Kidney glomerular epithelial cell (primary cell): ENCODE results near the gene OSCP1.

Source experiments
- DNase-seq: peaks from one replicate; lab custom pipeline; 2025; lab: John Stamatoyannopoulos, UW

Gene OSCP1

DNA sequence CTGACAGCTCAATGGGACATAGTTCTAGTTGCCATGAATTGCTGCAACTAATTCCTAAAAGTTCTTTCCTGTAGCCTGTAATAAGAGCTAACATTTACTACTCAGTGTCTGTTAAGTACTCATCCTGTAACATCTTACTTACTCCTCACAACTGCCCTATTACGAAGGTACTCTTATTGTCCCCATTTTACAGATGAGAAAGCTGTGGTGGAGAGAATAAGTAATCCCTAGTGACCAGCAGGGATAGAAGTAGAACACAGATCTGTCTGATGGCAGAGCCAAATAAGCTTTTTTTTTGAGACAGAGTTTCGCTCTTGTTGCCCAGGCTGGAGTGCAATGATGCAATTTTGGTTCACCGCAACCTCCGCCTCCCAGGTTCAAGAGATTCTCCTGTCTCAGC is 67.6 kb downstream of the OSCP1 start:
- no peak for DNase-seq

DNA sequence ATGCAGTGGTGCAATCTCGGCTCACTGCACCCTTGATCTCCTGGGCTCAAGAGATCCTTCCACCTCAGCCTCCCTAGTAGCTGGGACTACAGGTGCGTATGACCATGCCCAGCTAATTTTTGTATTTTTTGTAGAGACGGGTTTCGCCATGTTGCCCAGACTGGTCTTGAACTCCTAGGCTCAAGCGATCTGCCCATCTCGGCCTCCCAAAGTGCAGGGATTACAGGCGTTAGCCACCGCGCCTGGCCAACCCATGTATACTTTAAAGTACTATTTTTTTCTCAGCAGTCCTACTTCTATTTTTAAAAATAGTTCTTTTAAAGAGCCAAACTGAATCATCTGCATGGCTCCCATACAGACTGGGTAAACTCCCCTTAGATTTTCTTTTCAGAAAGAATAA is 68.0 kb downstream of the OSCP1 start:
- no peak for DNase-seq

DNA sequence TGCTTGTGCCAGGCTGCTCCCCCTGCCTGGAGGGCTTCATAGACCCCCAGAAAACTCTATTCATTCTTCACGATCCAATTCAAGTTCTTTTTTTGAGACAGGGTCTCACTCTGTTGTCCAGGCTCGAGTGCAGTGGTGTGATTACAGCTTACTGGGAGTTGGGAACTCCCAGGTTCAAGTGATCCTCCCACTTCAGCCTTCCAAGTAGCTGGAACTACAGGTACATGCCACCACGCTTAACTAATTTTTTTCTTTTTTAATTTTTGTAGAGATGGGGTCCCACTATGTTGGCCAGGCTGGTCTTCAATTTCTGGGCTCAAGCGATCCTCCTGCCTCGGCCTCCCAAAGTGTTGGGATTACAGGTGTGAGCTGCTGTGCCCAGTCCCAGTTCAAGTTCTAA is 68.8 kb downstream of the OSCP1 start:
- no peak for DNase-seq

DNA sequence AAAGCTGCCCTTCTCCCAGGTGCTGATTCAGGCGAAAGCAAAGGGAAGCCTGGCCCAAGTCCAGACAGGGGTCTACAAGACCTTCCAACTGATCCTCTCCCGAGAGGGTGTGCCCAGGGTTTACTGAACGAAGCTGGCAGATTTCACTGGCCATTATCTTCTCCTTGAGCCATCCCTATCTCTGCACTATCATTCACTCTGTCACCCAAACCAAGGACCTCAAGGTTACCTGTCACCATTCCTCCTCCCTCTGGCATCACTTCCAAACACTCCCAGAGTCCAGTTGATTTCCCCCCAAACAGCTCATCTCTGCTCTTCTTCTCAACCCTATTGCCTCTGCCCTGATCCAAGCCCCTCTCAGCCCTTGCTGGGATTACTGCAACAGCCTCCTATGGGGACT is 69.5 kb downstream of the OSCP1 start:
- no peak for DNase-seq

DNA sequence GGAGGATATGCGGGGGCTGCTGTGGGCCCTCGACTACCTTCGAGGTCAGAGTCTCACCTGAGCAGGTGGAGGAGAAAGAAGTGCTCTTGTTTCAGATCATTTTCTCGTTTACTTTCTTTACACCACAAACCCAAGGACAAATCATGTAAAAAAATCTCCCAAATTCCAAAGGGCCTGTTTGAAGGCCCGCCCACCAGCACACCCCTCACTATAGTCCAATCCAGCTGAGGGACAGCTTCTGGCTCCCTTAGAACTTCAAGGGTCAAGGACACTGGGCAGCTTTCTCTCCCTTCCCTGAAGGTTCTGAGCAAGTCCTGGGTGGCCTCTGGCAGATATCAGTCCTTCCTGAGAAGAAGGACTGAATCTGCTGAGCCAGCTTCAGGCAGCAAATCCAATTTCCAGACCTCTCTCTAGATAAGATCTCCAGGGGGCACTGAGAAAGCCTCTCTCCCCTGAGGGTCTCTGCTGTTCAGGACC is 70.1 kb downstream of the OSCP1 start:
- no peak for DNase-seq

DNA sequence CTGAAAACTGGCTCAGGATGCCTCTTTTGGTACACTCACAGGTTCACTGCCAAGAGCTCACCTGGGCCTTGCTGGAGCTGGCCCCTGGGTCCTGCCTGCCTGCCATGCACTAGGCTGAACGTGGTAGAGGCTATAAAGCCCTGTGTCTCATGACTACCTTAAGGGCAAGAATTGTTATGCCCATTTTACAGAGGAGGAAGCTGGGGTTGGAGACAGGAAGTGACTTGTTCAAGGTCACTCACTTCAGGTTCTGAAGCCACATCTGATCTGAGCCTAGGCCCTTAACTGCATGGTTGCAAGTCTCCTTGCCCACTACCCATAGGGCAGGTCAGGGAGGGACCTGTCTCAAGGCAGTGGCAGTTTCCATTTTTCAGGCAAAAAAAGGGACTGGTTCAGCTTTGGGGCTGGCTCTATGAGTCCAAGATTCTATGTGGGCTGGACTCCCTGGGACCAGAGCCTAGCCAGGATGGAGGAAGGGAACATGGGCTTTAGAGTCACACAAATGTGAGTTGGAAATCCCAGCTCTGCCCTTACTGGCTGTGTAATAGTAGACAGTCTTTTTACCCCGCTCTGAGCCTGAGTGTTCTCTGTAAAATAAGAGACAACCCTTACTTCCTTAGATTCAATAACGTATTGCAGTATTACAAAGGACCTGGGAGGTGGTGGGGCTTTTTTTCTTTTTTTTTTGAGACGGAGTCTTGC is 72.3 kb downstream of the OSCP1 start:
- no peak for DNase-seq

DNA sequence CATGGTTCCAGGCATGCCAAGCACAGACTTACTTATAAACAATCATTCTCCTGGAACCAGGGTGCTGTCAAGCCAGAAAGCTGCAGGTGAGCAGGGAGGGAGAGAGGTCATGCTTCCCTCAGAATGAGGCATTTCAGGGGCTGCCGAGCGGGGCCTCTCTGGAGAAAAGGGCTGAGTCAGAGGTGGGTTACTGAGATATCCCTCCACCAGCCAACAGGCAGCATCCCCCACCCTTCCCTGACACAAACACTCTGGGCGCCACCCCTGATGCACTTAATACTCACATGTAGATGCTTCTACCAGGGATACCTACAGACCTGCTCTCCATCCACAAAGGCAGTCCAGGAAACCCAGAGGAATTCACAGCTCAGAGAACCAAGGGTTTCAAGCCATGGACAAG is 77.6 kb downstream of the OSCP1 start:
- DNase-seq, result peak; percentile 25

DNA sequence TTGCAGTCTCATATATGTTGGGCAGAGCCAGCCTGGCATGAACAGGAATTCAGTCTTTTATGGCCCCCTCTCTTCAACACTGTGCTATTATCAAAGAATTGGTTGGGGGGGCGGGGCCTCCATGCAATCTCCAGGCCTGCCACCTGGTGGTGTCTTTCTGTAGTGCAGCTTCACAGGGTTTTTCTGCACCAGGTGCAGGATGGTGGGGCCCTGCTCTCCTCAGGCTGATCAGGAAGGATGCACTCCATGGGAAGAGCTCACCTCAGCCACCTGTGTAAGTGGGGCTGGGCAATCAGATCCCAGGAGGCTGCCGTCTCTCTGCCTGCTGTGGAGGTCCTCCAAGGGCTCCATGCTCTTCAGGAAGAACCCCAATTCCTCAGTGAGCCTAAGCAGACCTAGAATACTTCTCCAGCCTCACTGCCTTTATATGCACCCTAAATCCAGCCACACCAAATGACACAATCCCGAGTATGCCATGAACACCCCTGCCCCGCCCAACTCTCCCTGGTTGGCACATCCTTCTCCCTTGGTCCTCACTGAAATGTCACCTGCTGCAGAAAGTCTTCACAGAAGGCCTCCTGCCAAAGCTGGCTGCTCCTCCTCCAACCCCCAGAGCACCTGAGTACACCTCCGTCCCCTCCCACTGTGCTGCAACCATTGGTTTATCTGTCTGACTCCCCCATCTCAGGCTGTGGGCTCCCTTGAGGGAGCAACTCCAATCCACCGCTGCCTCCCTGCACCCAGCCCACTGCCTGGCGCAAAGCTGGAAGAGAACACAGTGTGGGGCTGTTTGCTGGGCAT is 81.0 kb downstream of the OSCP1 start:
- peak; percentile 71 for DNase-seq
